ENCODE data around the gene PSMF1. TPM values are rescaled to one million over a fixed set of nuclear protein-coding genes. Genes with fewer than 3 reads are reported as not detected.

The PSMF1 gene
- total RNA-seq, 1 donor from 2014 or later = 68.4 TPM

GRCh38 chr20:1164871-1165270 lies 46.5 kb downstream of the PSMF1 start:
- no peak for DNase-seq (ENCODE audit: low read depth)

GRCh38 chr20:1165521-1165920 lies 47.1 kb downstream of the PSMF1 start:
- DNase-seq (ENCODE audit: low read depth) = no peak

- no peak for DNase-seq (ENCODE audit: low read depth)
These were observed 47.5 kb downstream of the PSMF1 start for GRCh38 chr20:1165941-1166340.

GRCh38 chr20:1166948-1167720 lies 48.7 kb downstream of the PSMF1 start:
- no peak for DNase-seq (ENCODE audit: low read depth)

GRCh38 chr20:1169224-1169623 lies 50.8 kb downstream of the PSMF1 start:
- DNase-seq (ENCODE audit: low read depth) = no peak

GRCh38 chr20:1171461-1172093 lies 53.2 kb downstream of the PSMF1 start:
- DNase-seq (ENCODE audit: low read depth) = peak; percentile 12

GRCh38 chr20:1173698-1174097 lies 55.3 kb downstream of the PSMF1 start:
- DNase-seq (ENCODE audit: low read depth) = no peak

- DNase-seq (ENCODE audit: low read depth) = no peak
These were observed 56.4 kb downstream of the PSMF1 start for GRCh38 chr20:1174787-1175186.

- peak; percentile 3 for DNase-seq (ENCODE audit: low read depth)
These were observed 59.3 kb downstream of the PSMF1 start for GRCh38 chr20:1177680-1178079.

GRCh38 chr20:1178103-1178502 lies 59.7 kb downstream of the PSMF1 start:
- DNase-seq (ENCODE audit: low read depth) = no peak

- peak; percentile 2 for DNase-seq (ENCODE audit: low read depth)
These were observed 60.2 kb downstream of the PSMF1 start for GRCh38 chr20:1178623-1179022.

GRCh38 chr20:1180949-1181348 lies 62.5 kb downstream of the PSMF1 start:
- DNase-seq (ENCODE audit: low read depth) = no peak

- DNase-seq (ENCODE audit: low read depth) = no peak
These were observed 63.7 kb downstream of the PSMF1 start for GRCh38 chr20:1182106-1182505.

- DNase-seq (ENCODE audit: low read depth) = no peak
These were observed 64.8 kb downstream of the PSMF1 start for GRCh38 chr20:1183153-1183552.

GRCh38 chr20:1184260-1184637 lies 65.8 kb downstream of the PSMF1 start:
- DNase-seq (ENCODE audit: low read depth) = no peak

GRCh38 chr20:1184638-1185315 lies 66.4 kb downstream of the PSMF1 start, which contains the start of gene TMEM74B:
TSS of gene TMEM74B (minus strand) at chr20:1184981. CDS start at chr20:1183801, 1,180 bp downstream.
- DNase-seq (ENCODE audit: low read depth) = no peak

GRCh38 chr20:1185316-1185741 lies 66.9 kb downstream of the PSMF1 start:
- no peak for DNase-seq (ENCODE audit: low read depth)

- DNase-seq (ENCODE audit: low read depth) = peak; percentile 5
These were observed 67.5 kb downstream of the PSMF1 start for GRCh38 chr20:1185790-1186334.

GRCh38 chr20:1186367-1186991 lies 68.1 kb downstream of the PSMF1 start:
- no peak for DNase-seq (ENCODE audit: low read depth)

- peak; percentile 10 for DNase-seq (ENCODE audit: low read depth)
These were observed 69.3 kb downstream of the PSMF1 start for GRCh38 chr20:1187605-1188171.

GRCh38 chr20:1188347-1188746 lies 69.9 kb downstream of the PSMF1 start:
- no peak for DNase-seq (ENCODE audit: low read depth)

- DNase-seq (ENCODE audit: low read depth) = no peak
These were observed 71.4 kb downstream of the PSMF1 start for GRCh38 chr20:1189827-1190226.

All from renal cortical epithelial cell (primary cell).